Progenitor cell of endocrine pancreas (in vitro differentiated cells): ENCODE measurements around the gene NAT16. TPM values are rescaled to one million over a fixed set of nuclear protein-coding genes. Genes with fewer than 3 reads are reported as not detected.
"Not testable (repeated sequence)": the region's sequence is repeated elsewhere in the genome, so short reads cannot be mapped to it uniquely, and the experiment has no call there.

Source experiments
- DNase-seq: peaks from one replicate; pipeline ENCODE4 v3.0.0; 2021; ENCODE audit warnings: low spot score; ENCODE audit not compliant: unreplicated experiment
- H3K27ac Mint-ChIP-seq: 2 replicates; pipeline ENCODE4 v1.8.0; 2021; ENCODE audit warnings: mild to moderate bottlenecking, moderate library complexity, mixed read lengths
- H3K27me3 Mint-ChIP-seq: 2 replicates; pipeline ENCODE4 v1.8.0; 2021; ENCODE audit warnings: mixed read lengths
- H3K36me3 Mint-ChIP-seq: 2 replicates; pipeline ENCODE4 v1.8.0; 2022; ENCODE audit warnings: mixed read lengths; ENCODE audit not compliant: insufficient read depth
- H3K4me1 Mint-ChIP-seq: 2 replicates; pipeline ENCODE4 v1.8.0; 2021; ENCODE audit warnings: low read depth, mixed read lengths
- H3K4me3 Mint-ChIP-seq: 2 replicates; pipeline ENCODE4 v1.8.0; 2021; ENCODE audit warnings: low read depth, mild to moderate bottlenecking, moderate library complexity, mixed read lengths
- H3K9me3 Mint-ChIP-seq: 2 replicates; pipeline ENCODE4 v1.8.0; 2021; ENCODE audit warnings: low read depth, mixed read lengths
- CTCF ChIP-seq: fragments of 200-600 bp; sonication (generic); IDR thresholded peaks from one replicate; pipeline ENCODE4 v1.5.0; 2021; ENCODE audit warnings: antibody characterized with exemption, mild to moderate bottlenecking; ENCODE audit not compliant: unreplicated experiment
- microRNA-seq: library from miRNA; unstranded; fragments of <30 nt; microRNA quantifications from one replicate; pipeline ENCODE4 v1.1.0, GENCODE V29; 2020; ENCODE audit warnings: borderline number of aligned reads; ENCODE audit not compliant: unreplicated experiment
- total RNA-seq: library from RNA; stranded (reverse); gene quantifications from 2 replicates; pipeline ENCODE4 v1.2.1, GENCODE V29; 2021

Gene NAT16
- total RNA-seq, 1 donor from 2014 or later, result not detected

GRCh38 chr7:101121991-101122932, 57.8 kb downstream of the NAT16 start:
- no peaks in the 10 kb centered on the region for H3K36me3 Mint-ChIP-seq
- H3K4me3 Mint-ChIP-seq, result no peak overlapping the region
- no peak for TF ChIP-seq CTCF
- peaks cover 19% of the 10 kb centered on the region for H3K27me3 Mint-ChIP-seq
- no peak for DNase-seq
- H3K27ac Mint-ChIP-seq, result peak overlapping the region; percentile 81
- H3K4me1 Mint-ChIP-seq, result peaks cover 24% of the 10 kb centered on the region
- H3K9me3 Mint-ChIP-seq, result no peaks in the 10 kb centered on the region

- not testable (repeated sequence) for DNase-seq, H3K27ac Mint-ChIP-seq, H3K9me3 Mint-ChIP-seq, H3K4me3 Mint-ChIP-seq, H3K36me3 Mint-ChIP-seq
- Mint-ChIP-seq H3K4me1 (peaks cover 18% of the 10 kb centered on the region), H3K27me3 (peaks cover 13% of the 10 kb centered on the region)
Observed at GRCh38 chr7:101121631-101121990, 58.5 kb downstream of the NAT16 start.

Small RNA genes within 50 kb of the gene (microRNA-seq; reads per million reads assigned to microRNA genes)
- gene MIR4653, result not detected

Other genes with a start within 250 kb of the NAT16 start
- 2.0 and 2.1 TPM in 2 replicates for gene MUC3A, start 230.8 kb downstream of the NAT16 start, total RNA-seq
- gene MUC12, start 210.7 kb downstream of the NAT16 start, total RNA-seq, result 0.31 and 0.33 TPM in 2 replicates
- gene MUC17, start 160.2 kb downstream of the NAT16 start, total RNA-seq, result not detected in 2 replicates
- 19.3 and 22.0 TPM in 2 replicates for gene TRIM56, start 94.8 kb downstream of the NAT16 start, total RNA-seq
- 0.11 and 0.14 TPM in 2 replicates for gene SERPINE1, start 53.2 kb downstream of the NAT16 start, total RNA-seq
- 61.3 and 66.5 TPM in 2 replicates for gene AP1S1, start 25.8 kb downstream of the NAT16 start, total RNA-seq
- 0.96 and 1.8 TPM in 2 replicates for gene VGF, start 14.7 kb downstream of the NAT16 start, total RNA-seq
- not detected in 2 replicates for gene MOGAT3, start 20.7 kb upstream of the NAT16 start, total RNA-seq
- 89.8 and 94.4 TPM in 2 replicates for gene PLOD3, start 37.3 kb upstream of the NAT16 start, total RNA-seq
- 60.2 and 62.2 TPM in 2 replicates for gene ZNHIT1, start 37.9 kb upstream of the NAT16 start, total RNA-seq
- gene CLDN15, start 57.5 kb upstream of the NAT16 start, total RNA-seq, result 21.2 and 22.8 TPM in 2 replicates
- 118 and 124 TPM in 2 replicates for gene FIS1, start 64.8 kb upstream of the NAT16 start, total RNA-seq
- 60.3 and 60.6 TPM in 2 replicates for gene IFT22, start 141.5 kb upstream of the NAT16 start, total RNA-seq
- 44.5 and 46.2 TPM in 2 replicates for gene COL26A1, start 182.6 kb upstream of the NAT16 start, total RNA-seq